ENCODE results near the gene PITPNM1.

Gene PITPNM1

DNA sequence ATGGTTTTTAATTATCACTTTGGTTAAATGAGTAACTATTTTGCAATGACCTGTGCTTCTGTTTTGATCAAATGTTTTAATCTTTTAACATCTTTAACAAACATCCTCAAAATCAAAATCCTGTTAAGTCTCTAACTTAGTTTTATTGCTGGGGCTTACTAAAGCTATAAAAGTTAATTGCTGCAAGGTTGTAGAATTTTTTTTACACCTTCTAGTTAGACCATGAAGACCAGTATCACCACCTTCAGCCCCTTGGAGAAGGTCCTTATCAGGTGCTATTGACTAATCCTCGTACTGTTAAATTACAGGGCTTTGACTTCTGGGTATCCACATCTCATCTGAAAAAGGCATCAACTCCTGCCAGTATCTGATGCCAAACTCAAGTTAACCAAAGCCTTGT lies 30.4 kb upstream of the PITPNM1 start:
- Histone ChIP-seq H3K4me3 (ENCODE audit: insufficient read length, low read depth) (no peak overlapping the region), H3K4me1 (ENCODE audit: insufficient read depth, insufficient read length) (peaks cover under 1% of the 10 kb centered on the region), H3K9ac (ENCODE audit: insufficient read length, low read depth) (no peak overlapping the region), H3K27me3 (ENCODE audit: insufficient read depth, insufficient read length) (no peaks in the 10 kb centered on the region), H3K9me3 (ENCODE audit: insufficient read depth, low read length) (peaks cover 46% of the 10 kb centered on the region), H3K36me3 (ENCODE audit: insufficient read depth, insufficient read length, low read length) (no peaks in the 10 kb centered on the region)
- TF ChIP-seq ZNF274 (IDR thresholded peaks at IDR 0.05; ENCODE audit: low read depth, low read length) (no peak), YY1 (IDR thresholded peaks at IDR 0.05; ENCODE audit: insufficient read depth, insufficient read length) (no peak), SUZ12 (IDR thresholded peaks at IDR 0.05; ENCODE audit: extremely low read depth, insufficient read depth, insufficient read length) (no peak)
- no peak for DNase-seq (ENCODE audit: low read depth, low spot score)

DNA sequence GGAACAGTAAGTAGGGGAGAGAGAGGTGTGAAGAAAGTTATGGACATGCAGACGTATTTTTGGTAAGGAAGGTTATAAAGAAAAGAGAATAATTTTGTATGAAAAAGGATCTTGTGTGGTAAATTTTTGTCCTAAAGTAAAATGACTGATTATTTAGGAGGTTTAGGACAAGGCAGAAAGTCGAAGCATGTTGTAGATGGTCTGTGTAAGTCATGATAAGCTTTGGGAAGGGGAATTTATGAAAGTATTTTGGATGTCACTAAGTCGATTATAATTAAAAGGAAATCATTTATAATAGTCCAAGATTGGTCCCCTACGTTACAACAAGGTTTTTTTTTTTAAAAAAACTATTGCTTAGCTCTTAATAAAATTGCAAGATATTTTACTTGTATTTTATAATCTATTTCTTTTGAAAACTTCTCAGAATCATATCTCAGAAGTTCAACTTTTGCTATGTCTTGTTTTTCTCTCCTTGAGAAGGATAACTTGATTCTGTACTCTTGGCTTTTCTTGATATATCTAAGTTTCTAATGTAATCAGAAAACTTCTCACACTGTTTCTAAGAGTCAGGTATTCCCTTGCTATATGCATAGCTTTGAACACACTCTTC lies 29.0 kb upstream of the PITPNM1 start:
- Histone ChIP-seq H3K36me3 (ENCODE audit: insufficient read depth, insufficient read length, low read length) (no peaks in the 10 kb centered on the region), H3K27me3 (ENCODE audit: insufficient read depth, insufficient read length) (no peaks in the 10 kb centered on the region), H3K4me3 (ENCODE audit: insufficient read length, low read depth) (no peak overlapping the region), H3K9ac (ENCODE audit: insufficient read length, low read depth) (no peak overlapping the region), H3K4me1 (ENCODE audit: insufficient read depth, insufficient read length) (peaks cover 6% of the 10 kb centered on the region), H3K9me3 (ENCODE audit: insufficient read depth, low read length) (peaks cover 46% of the 10 kb centered on the region)
- TF ChIP-seq ZNF274 (IDR thresholded peaks at IDR 0.05; ENCODE audit: low read depth, low read length) = no peak
- no peak for DNase-seq (ENCODE audit: low read depth, low spot score)

DNA sequence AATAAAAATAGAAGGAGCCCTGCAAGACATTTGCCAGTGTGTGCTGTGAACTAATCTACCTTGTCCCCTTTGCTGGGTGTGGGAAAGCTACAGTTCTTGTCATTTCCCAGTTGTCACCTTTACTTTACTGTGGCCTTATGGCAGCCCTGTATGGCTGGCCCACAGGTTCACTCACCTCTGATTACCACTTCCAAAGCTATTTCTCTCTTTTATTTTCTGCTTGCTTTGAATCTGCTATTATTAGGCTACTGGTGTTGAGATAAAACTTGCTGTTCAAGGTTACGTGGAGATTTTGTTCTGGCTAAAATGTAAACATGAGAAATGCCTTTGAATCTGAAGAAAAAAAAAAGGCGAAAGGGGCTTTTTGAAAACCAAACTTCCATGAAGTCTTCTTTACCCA lies 27.7 kb upstream of the PITPNM1 start:
- H3K9me3 ChIP-seq (ENCODE audit: insufficient read depth, low read length) = peaks cover 46% of the 10 kb centered on the region

GRCh38 chr11:67530282-67530592 lies 25.1 kb upstream of the PITPNM1 start:
- Histone ChIP-seq H3K9me3 (ENCODE audit: insufficient read depth, low read length) (peaks cover 31% of the 10 kb centered on the region), H3K4me1 (ENCODE audit: insufficient read depth, insufficient read length) (peaks cover 6% of the 10 kb centered on the region), H3K27me3 (ENCODE audit: insufficient read depth, insufficient read length) (no peaks in the 10 kb centered on the region), H3K9ac (ENCODE audit: insufficient read length, low read depth) (no peak overlapping the region), H3K4me3 (ENCODE audit: insufficient read length, low read depth) (no peak overlapping the region), H3K36me3 (ENCODE audit: insufficient read depth, insufficient read length, low read length) (no peaks in the 10 kb centered on the region)
- TF ChIP-seq ZNF274 (IDR thresholded peaks at IDR 0.05; ENCODE audit: low read depth, low read length) = no peak
- TF ChIP-seq SUZ12 (IDR thresholded peaks at IDR 0.05; ENCODE audit: extremely low read depth, insufficient read depth, insufficient read length) = no peak
- no peak for TF ChIP-seq YY1 (IDR thresholded peaks at IDR 0.05; ENCODE audit: insufficient read depth, insufficient read length)
- no peak for DNase-seq (ENCODE audit: low read depth, low spot score)

More for the DNA sequence above, 27.7 kb upstream of the PITPNM1 start:
- H3K4me1 ChIP-seq (ENCODE audit: insufficient read depth, insufficient read length) = peaks cover 6% of the 10 kb centered on the region
- H3K27me3 ChIP-seq (ENCODE audit: insufficient read depth, insufficient read length) = no peaks in the 10 kb centered on the region
- H3K4me3 ChIP-seq (ENCODE audit: insufficient read length, low read depth) = no peak overlapping the region
- TF ChIP-seq YY1 (IDR thresholded peaks at IDR 0.05; ENCODE audit: insufficient read depth, insufficient read length) (no peak), ZNF274 (IDR thresholded peaks at IDR 0.05; ENCODE audit: low read depth, low read length) (no peak), SUZ12 (IDR thresholded peaks at IDR 0.05; ENCODE audit: extremely low read depth, insufficient read depth, insufficient read length) (no peak)
- DNase-seq (ENCODE audit: low read depth, low spot score) = no peak
- H3K9ac ChIP-seq (ENCODE audit: insufficient read length, low read depth) = no peak overlapping the region
- no peaks in the 10 kb centered on the region for H3K36me3 ChIP-seq (ENCODE audit: insufficient read depth, insufficient read length, low read length)

DNA sequence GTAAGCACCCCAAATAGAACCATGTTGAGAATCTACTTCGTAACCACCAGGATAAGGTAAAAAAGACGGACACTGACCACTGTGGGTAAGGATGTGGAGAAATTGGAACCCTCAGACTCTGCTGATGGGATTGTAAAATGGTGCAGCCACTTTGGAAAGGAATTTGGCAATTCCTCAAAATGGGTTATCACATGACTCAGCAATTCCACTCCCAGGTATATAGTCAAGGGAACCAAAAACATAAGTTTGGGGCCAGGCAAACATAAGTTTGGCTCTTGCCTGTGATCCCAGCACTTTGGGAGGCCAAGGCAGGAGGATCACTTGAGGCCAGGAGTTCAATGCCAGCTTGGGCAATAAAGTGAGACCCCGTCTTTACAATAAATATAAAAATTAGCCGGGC lies 23.2 kb upstream of the PITPNM1 start:
- TF ChIP-seq SUZ12 (IDR thresholded peaks at IDR 0.05; ENCODE audit: extremely low read depth, insufficient read depth, insufficient read length) (no peak), YY1 (IDR thresholded peaks at IDR 0.05; ENCODE audit: insufficient read depth, insufficient read length) (no peak), ZNF274 (IDR thresholded peaks at IDR 0.05; ENCODE audit: low read depth, low read length) (no peak)
- H3K27me3 ChIP-seq (ENCODE audit: insufficient read depth, insufficient read length) = no peaks in the 10 kb centered on the region
- H3K4me3 ChIP-seq (ENCODE audit: insufficient read length, low read depth) = no peak overlapping the region
- H3K4me1 ChIP-seq (ENCODE audit: insufficient read depth, insufficient read length) = peaks cover 11% of the 10 kb centered on the region
- no peaks in the 10 kb centered on the region for H3K36me3 ChIP-seq (ENCODE audit: insufficient read depth, insufficient read length, low read length)
- no peak overlapping the region for H3K9ac ChIP-seq (ENCODE audit: insufficient read length, low read depth)
- DNase-seq (ENCODE audit: low read depth, low spot score) = no peak
- H3K9me3 ChIP-seq (ENCODE audit: insufficient read depth, low read length) = peaks cover 14% of the 10 kb centered on the region

DNA sequence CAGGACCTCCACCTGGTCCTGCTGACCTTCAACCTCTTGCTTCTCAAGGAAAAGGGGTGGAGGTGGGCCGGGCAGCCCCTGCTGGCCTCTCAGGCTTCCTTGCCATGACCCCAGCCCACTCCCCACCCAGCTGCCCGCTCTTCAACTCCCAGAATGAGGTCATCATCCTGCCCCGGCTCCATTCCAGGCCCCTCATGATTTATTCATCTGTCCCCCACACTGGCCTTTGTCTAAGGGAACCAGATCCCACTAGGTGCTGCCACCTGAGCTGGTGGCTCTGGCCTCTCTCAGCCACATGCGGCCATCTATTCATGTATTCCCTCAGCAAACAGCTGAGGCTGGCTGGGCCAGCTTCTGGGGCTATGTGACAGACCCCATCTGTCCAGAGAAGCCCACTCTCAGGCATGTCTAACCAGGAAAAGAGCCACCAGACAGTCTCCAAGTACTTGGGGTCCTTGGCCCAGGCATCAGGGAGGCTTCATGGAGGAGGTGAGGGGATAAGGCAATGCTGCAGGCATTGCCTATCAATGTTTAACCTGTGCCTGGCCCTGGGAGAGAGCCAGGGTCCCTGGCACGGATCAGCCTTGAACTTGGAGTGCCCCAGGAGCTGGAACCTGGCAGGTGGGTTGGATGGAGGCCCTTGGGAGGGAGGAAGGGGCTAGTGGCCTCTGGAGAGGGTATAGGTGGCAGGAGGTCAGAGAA lies 20.3 kb upstream of the PITPNM1 start:
- DNase-seq (ENCODE audit: low read depth, low spot score) = no peak
- Histone ChIP-seq H3K27me3 (ENCODE audit: insufficient read depth, insufficient read length) (peaks cover 8% of the 10 kb centered on the region), H3K4me3 (ENCODE audit: insufficient read length, low read depth) (no peak overlapping the region), H3K9me3 (ENCODE audit: insufficient read depth, low read length) (no peaks in the 10 kb centered on the region), H3K36me3 (ENCODE audit: insufficient read depth, insufficient read length, low read length) (no peaks in the 10 kb centered on the region), H3K4me1 (ENCODE audit: insufficient read depth, insufficient read length) (peaks cover 9% of the 10 kb centered on the region), H3K9ac (ENCODE audit: insufficient read length, low read depth) (no peak overlapping the region)
- TF ChIP-seq ZNF274 (IDR thresholded peaks at IDR 0.05; ENCODE audit: low read depth, low read length) (no peak), YY1 (IDR thresholded peaks at IDR 0.05; ENCODE audit: insufficient read depth, insufficient read length) (no peak), SUZ12 (IDR thresholded peaks at IDR 0.05; ENCODE audit: extremely low read depth, insufficient read depth, insufficient read length) (no peak)

- Histone ChIP-seq H3K9me3 (ENCODE audit: insufficient read depth, low read length) (no peaks in the 10 kb centered on the region), H3K4me3 (ENCODE audit: insufficient read length, low read depth) (no peak overlapping the region), H3K4me1 (ENCODE audit: insufficient read depth, insufficient read length) (peaks cover 8% of the 10 kb centered on the region), H3K36me3 (ENCODE audit: insufficient read depth, insufficient read length, low read length) (no peaks in the 10 kb centered on the region), H3K9ac (ENCODE audit: insufficient read length, low read depth) (no peak overlapping the region), H3K27me3 (ENCODE audit: insufficient read depth, insufficient read length) (peaks cover 8% of the 10 kb centered on the region)
- TF ChIP-seq SUZ12 (IDR thresholded peaks at IDR 0.05; ENCODE audit: extremely low read depth, insufficient read depth, insufficient read length) = no peak
- no peak for TF ChIP-seq ZNF274 (IDR thresholded peaks at IDR 0.05; ENCODE audit: low read depth, low read length)
- TF ChIP-seq YY1 (IDR thresholded peaks at IDR 0.05; ENCODE audit: insufficient read depth, insufficient read length) = no peak
- no peak for DNase-seq (ENCODE audit: low read depth, low spot score)
Measured at GRCh38 chr11:67524480-67524808, 19.3 kb upstream of the PITPNM1 start.

Measured in NT2/D1 (cell line).